Astrocyte (in vitro differentiated cells and primary cell): ENCODE data around the gene ZBTB7A.

Source experiments
- EZH2 ChIP-seq: IDR thresholded peaks from 2 replicates; pipeline ENCODE4 v1.6.1; 2012; ENCODE audit warnings: mild to moderate bottlenecking, low read length, inconsistent platforms; ENCODE audit not compliant: insufficient read depth
- TF ChIP-seq, protein P1 (sequence below): IDR thresholded peaks from 2 replicates; pipeline ENCODE4 v1.5.1; 2011; ENCODE audit warnings: low read depth, mild to moderate bottlenecking, inconsistent platforms, low read length, moderate library complexity; ENCODE audit not compliant: insufficient read depth

DNA sequence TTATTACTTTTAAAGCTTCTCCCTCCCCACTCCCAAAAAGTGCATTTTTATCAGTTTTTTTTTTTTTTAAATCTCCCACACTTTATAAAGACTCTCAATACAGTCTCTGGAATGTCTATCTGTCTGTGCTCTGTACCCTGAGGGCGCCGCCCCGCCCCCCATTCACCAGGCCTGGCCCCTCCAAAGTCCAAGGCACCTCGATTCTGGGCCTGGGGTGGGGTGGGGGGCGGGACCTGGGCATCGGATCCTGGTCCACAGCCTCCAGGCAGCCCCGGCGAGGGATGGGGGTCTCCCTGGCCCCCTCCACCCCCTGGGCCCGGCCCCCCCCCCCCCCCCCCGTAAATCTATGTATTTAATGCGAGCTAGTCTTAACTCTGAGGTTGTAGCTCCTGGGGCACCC, 23.3 kb downstream of the ZBTB7A start:
- TF ChIP-seq, protein P1, sequence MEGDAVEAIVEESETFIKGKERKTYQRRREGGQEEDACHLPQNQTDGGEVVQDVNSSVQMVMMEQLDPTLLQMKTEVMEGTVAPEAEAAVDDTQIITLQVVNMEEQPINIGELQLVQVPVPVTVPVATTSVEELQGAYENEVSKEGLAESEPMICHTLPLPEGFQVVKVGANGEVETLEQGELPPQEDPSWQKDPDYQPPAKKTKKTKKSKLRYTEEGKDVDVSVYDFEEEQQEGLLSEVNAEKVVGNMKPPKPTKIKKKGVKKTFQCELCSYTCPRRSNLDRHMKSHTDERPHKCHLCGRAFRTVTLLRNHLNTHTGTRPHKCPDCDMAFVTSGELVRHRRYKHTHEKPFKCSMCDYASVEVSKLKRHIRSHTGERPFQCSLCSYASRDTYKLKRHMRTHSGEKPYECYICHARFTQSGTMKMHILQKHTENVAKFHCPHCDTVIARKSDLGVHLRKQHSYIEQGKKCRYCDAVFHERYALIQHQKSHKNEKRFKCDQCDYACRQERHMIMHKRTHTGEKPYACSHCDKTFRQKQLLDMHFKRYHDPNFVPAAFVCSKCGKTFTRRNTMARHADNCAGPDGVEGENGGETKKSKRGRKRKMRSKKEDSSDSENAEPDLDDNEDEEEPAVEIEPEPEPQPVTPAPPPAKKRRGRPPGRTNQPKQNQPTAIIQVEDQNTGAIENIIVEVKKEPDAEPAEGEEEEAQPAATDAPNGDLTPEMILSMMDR = no peak
- no peak for TF ChIP-seq EZH2
